Ishikawa (cell line): ENCODE results near the gene HOXA2.

Experiments used
- CEBPB ChIP-seq: IDR thresholded peaks from 2 replicates; pipeline ENCODE4 v1.6.1; 2012
- CREB1 ChIP-seq: IDR thresholded peaks from 2 replicates; pipeline ENCODE4 v1.6.1; 2012; ENCODE audit warnings: low read depth
- EGR1 ChIP-seq: IDR thresholded peaks from 2 replicates; pipeline ENCODE4 v1.6.1; 2012
- EP300 ChIP-seq: IDR thresholded peaks from 2 replicates; pipeline ENCODE4 v1.6.1; 2012; ENCODE audit warnings: borderline replicate concordance
- FOXM1 ChIP-seq: IDR thresholded peaks from 2 replicates; pipeline ENCODE4 v1.6.1; 2012; ENCODE audit warnings: low read depth, borderline replicate concordance
- NFIC ChIP-seq: IDR thresholded peaks from 2 replicates; pipeline ENCODE4 v1.6.1; 2012
- RAD21 ChIP-seq: IDR thresholded peaks from 2 replicates; pipeline ENCODE4 v1.6.1; 2012; ENCODE audit warnings: low read depth
- TAF1 ChIP-seq: IDR thresholded peaks from 2 replicates; pipeline ENCODE4 v1.6.1; 2012; ENCODE audit warnings: low read depth, mild to moderate bottlenecking
- TCF12 ChIP-seq: IDR thresholded peaks from 2 replicates; pipeline ENCODE4 v1.6.1; 2012; ENCODE audit warnings: low read depth
- TEAD4 ChIP-seq: IDR thresholded peaks from 2 replicates; pipeline ENCODE4 v1.6.1; 2012
- USF1 ChIP-seq: IDR thresholded peaks from 2 replicates; pipeline ENCODE4 v1.6.1; 2012
- YY1 ChIP-seq: IDR thresholded peaks from 2 replicates; pipeline ENCODE4 v1.6.1; 2012; ENCODE audit warnings: low read depth
- ZBTB7A ChIP-seq: IDR thresholded peaks from 2 replicates; pipeline ENCODE4 v1.6.1; 2012; ENCODE audit warnings: low read depth
- TF ChIP-seq, protein P1 (sequence below): IDR thresholded peaks from 2 replicates; pipeline ENCODE4 v1.6.1; 2012; ENCODE audit warnings: low read depth, mild to moderate bottlenecking
- TF ChIP-seq, protein P2 (sequence below): IDR thresholded peaks from 2 replicates; pipeline ENCODE4 v1.6.1; 2012

The HOXA2 gene

GRCh38 chr7:27107391-27108381 lies 5.2 kb upstream of the HOXA2 start:
- TF ChIP-seq ZBTB7A (no peak), CEBPB (no peak), CREB1 (no peak), TCF12 (no peak), EGR1 (no peak), EP300 (no peak), USF1 (no peak), NFIC (no peak), RAD21 (no peak), FOXM1 (no peak), TEAD4 (no peak)
- TF ChIP-seq, protein P1, sequence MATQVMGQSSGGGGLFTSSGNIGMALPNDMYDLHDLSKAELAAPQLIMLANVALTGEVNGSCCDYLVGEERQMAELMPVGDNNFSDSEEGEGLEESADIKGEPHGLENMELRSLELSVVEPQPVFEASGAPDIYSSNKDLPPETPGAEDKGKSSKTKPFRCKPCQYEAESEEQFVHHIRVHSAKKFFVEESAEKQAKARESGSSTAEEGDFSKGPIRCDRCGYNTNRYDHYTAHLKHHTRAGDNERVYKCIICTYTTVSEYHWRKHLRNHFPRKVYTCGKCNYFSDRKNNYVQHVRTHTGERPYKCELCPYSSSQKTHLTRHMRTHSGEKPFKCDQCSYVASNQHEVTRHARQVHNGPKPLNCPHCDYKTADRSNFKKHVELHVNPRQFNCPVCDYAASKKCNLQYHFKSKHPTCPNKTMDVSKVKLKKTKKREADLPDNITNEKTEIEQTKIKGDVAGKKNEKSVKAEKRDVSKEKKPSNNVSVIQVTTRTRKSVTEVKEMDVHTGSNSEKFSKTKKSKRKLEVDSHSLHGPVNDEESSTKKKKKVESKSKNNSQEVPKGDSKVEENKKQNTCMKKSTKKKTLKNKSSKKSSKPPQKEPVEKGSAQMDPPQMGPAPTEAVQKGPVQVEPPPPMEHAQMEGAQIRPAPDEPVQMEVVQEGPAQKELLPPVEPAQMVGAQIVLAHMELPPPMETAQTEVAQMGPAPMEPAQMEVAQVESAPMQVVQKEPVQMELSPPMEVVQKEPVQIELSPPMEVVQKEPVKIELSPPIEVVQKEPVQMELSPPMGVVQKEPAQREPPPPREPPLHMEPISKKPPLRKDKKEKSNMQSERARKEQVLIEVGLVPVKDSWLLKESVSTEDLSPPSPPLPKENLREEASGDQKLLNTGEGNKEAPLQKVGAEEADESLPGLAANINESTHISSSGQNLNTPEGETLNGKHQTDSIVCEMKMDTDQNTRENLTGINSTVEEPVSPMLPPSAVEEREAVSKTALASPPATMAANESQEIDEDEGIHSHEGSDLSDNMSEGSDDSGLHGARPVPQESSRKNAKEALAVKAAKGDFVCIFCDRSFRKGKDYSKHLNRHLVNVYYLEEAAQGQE, result no peak
- TF ChIP-seq, protein P2, sequence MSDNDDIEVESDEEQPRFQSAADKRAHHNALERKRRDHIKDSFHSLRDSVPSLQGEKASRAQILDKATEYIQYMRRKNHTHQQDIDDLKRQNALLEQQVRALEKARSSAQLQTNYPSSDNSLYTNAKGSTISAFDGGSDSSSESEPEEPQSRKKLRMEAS, result no peak

- TF ChIP-seq TEAD4 (no peak), TCF12 (no peak), YY1 (no peak), EP300 (no peak), RAD21 (no peak), FOXM1 (no peak), CREB1 (no peak), TAF1 (no peak), CEBPB (no peak), USF1 (no peak)
- TF ChIP-seq, protein P1, result no peak
These were observed 4.4 kb upstream of the HOXA2 start for GRCh38 chr7:27106901-27107240.

- TF ChIP-seq YY1 (no peak), TAF1 (no peak), CEBPB (no peak), USF1 (no peak), ZBTB7A (no peak), NFIC (no peak), TCF12 (no peak), FOXM1 (no peak)
- TF ChIP-seq, protein P1, result no peak
These were observed 3.9 kb upstream of the HOXA2 start for GRCh38 chr7:27106181-27106900.
